Glomerular visceral epithelial cell (primary cell): Measurements from ENCODE around the gene MROH7.

Experiments
- DNase-seq: peaks from one replicate; pipeline ENCODE4 v3.0.0-alpha.2; 2016; ENCODE audit errors: extremely low spot score

MROH7 gene

DNA sequence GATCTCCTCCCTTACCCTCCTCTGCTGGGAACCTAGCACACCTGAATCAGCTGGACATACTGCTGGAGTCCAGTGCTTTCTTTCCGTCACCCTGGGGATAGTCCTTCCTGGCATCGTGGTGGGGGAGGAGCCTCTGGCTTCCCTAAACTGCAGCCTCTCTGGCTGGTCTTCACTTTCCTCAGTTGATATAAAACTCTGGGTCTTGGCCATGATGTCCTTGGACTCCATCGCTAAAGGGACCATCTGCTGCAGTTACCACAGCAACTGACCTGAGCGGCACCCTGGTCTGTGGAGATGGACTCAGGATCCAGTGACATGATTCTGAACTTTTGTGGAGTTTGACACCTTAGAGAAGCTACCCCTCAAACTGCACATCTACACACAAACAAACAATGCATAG lies 99.9 kb downstream of the MROH7 start:
- no peak for DNase-seq

DNA sequence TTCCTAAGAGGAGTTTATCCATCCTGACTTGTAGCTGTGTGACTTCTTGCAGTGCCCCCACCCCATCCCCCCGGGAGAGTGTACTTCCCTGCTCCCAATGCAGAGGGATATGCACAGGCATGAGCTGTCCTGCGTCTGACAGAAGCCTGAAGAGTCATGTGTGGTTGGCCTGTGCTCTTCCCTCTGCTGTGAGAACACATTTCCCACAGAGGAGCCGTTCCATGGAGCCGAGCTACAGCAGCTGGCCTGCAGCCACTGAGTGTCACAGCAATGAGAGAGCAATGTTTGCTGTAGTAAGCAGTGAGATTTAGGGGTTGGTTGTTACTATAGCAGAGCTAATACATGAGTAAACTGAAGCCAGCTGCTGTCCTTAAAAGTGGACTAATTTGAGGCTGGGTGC lies 100.7 kb downstream of the MROH7 start:
- DNase-seq, result no peak

DNA sequence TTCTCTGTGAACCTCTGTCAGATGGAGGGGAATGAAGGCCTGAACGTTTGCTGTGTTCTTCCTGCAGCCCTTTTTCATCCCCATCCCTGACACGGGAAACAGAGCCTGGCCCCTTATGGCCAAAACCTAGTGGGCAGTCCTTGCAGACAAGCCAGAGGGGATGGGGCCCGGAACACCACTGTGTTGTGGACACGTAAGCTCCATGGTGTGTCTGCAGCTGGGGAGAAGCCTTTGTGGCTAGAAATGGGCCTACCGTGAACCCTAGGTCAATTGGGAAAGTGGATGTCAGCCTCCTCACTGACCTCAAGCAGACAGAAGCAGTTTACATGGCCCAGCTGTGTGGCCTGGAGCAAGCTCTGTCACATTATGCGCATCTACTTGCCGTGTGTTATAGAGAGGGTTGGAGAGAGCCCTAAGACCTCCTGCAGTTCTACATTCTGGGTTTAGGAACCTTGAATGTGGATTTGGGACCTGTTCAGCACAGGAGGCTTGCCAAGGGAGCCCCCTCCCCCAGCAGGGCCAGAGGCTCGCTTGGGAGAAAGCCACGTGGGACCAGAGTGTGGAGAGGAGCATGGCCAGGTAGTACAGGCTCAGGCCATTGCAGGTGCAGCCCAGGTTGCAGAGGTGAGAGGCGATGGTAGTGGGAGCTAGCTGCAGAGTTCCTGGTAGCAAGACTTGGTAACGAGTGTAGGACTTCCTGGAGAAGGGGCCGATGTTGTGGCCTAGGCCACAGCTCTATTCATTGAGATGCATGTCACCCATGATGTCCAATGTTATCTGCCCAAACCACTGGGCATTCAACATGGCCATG lies 102.0 kb downstream of the MROH7 start:
- DNase-seq, result no peak

DNA sequence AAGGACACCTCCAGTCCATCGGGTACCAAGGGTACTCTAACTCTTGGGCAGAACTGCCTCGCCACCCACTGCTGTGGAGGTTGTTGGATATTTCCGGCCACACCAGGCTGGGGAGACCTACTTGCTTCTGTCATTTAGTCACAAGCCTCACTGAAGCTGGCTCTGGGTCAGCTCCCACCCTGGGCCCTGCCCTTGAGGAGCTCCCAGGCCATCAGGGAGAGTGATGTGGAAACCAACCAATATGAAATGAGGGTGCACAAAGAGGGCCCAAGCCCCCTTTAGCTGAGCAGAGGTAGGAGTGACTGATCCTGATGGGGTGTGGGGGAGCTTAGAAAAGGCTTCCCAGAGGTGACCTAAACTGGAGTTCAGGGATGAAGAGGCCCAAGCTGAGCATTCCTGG lies 103.1 kb downstream of the MROH7 start:
- DNase-seq, result no peak

DNA sequence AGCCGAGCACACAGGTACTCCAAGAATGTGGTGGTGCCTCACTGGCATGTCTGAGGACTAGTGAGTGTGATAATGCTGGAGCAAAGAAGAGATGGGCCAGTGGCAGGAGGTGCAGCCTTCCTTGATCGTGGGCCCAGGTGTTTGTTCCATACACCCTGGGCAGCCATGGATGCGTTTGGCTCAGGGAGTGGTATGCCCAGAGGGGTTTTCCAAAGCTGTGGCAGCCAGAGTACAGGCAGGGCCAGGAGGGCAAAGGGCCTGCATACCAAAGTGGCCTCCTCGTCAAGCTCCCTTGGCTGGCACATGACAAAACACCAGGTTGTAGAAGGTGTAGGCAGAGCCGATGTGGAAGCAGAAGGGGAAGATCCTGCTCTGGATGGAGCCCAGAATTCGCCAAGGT lies 103.7 kb downstream of the MROH7 start:
- DNase-seq, result no peak

DNA sequence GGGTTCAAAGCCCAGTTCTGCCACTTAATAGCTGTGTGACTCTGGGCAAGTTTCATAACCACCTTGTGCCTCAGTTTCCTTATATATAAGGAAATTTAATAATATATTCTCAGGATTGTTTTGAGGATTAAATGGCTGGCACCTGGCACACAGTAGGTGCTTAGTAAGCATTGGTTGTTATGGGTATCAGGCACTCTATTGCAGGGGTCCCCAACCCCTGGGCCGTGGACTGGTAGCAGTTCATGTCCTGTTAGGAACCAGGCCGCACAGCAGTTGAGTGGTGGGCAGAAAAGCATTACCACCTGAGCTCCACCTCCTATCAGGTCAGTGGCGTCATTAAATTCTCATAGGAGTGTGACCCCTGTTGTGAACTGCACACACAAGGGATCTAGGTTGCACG lies 104.3 kb downstream of the MROH7 start:
- no peak for DNase-seq

DNA sequence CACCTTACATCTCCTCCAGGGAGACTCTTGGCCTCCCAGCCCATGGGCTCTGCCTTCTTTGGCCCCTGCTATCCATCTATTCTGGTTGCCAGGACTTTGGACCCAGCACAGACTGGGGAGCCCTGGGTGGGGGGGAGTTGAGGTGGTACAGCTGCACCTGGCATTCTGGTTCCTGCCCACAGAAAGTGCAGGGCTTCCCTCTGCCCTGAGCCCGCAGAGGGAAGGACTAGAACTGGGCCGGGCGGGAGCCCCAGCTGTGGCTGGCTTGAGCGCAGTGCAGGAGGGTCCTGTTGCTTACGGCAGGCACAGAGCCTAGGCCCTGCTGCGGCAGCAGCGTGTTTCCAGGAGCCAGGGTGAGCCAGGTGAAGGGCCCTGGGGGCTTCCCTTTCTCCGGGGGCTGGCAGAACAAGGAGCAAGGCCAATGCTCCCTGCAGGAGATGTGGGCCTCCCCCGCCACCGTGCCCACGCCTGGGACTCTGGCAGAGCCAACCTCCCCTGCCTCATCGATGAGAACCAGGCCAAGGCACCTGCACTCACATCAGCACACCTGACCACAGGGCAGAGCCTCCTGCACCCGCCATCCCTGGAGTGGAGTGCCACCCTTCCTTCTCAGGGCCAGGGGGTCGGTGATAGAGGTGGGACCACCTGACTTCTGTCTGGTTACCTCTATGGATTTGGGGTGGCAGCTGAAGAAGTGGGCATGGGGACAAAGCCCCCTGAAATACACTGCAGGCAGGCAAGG lies 106.7 kb downstream of the MROH7 start:
- no peak for DNase-seq

DNA sequence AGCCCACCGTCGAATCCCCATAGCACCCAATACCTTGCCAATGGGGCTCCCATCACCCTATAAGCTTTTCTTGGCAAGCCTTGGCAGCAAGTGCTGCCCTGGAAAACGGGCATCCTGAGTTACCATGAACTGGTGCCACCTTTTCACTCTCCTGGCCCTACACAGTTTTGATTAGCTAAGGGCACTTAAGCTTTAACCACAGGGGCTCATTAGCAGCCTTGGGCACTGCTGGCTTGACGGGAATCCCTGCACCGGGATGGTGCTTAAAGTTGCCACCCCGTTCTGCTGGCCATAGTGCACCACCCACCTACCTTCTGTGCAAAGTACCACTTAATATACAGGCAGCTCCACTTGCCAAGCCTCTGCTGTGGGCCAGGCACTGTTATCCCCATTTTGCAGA lies 109.0 kb downstream of the MROH7 start:
- no peak for DNase-seq

DNA sequence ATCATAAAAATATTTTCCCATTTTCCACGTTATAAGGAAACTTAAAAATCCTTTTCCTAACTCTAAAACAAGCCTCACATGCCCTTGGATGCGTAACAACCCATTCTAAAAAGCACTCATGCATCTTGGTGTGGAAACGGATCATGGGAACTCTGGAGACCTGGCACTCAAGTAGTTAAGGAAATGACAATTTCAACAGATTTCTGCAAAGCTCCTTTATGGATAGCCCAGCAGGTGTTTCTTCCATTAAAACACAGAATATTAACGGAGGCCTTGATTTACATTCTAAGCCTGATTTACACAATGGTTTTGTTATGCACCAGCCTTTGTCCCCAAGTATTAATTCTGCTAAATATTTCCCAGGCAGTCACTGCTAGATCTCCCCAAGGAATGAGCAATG lies 109.8 kb downstream of the MROH7 start:
- DNase-seq, result no peak

DNA sequence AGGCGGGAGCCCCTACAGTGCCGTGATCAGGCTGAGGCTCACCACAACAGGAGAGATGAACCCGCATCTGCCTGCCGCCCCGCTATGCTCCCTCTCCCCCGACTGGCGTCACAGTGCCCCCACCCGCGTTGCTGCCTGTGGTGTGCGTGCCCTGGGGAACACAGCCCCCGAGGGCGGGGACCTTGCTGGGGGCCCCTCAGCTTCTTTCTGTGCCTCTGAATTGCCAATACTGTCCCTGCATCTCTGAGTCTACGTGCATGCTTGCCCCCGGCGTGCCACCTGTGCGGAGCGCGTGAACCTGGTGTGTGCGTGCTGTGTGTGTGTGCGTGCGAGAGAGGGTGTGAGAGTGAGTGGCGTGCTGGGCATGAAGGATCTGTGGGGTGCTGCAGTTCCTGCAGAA lies 112.5 kb downstream of the MROH7 start:
- no peak for DNase-seq

DNA sequence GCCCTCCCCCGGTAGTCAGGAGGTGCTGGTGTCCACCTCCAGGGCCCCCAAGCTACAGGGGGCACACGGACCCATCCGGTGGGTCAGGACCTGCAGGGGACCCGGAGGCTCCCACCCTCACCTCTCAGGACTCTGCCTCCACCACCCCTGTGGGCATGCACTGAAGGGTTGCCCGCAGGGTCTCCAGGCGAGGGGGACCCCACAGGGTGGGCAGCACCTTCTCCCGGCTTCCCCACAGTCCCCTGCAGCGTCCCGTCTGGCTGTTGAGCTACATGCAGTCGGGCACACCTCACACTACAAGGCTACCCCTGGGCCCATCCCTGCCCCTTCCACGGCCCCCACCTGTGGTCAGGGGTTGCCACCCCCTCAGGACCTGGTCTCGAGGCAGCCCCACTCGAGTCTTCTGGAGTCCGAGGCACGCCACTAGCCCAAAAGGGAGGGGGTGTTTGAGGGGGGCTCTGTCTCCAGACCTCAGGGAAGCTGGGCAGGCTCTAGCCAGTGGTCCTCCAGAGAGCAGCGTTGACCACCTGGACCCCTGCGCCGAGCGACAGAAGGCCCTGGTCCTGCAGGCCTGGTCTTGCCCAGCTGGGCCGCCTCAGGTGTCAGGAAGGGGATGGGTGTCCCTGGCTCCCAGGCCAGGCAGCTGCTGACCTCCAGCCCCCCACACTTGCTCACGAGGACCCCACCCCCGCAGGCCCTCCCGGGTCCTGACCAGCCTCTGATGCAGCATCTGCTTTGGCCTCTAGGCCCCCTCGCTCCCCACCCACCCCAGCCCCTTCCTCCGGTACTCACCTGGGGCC lies 113.1 kb downstream of the MROH7 start:
- no peak for DNase-seq

DNA sequence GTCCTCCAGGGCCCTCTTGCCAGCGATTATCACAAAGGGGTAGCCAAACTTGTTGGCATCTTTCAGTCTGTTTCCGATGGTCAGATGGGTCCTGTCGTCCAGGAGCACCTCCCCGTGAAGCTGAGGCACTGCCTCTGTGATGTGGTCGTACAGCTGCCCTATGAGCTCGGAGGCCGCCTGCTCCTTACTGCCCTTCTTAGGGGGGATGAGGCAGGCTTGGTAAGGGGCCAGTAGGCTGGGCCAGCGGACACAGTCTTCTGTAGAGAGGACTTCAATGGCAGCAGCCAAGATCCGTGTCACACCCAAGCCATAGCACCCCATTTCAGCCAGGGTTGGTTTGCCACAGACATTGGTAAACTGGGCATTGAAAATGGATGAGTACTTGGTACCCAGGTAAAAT lies 116.2 kb downstream of the MROH7 start:
- no peak for DNase-seq

DNA sequence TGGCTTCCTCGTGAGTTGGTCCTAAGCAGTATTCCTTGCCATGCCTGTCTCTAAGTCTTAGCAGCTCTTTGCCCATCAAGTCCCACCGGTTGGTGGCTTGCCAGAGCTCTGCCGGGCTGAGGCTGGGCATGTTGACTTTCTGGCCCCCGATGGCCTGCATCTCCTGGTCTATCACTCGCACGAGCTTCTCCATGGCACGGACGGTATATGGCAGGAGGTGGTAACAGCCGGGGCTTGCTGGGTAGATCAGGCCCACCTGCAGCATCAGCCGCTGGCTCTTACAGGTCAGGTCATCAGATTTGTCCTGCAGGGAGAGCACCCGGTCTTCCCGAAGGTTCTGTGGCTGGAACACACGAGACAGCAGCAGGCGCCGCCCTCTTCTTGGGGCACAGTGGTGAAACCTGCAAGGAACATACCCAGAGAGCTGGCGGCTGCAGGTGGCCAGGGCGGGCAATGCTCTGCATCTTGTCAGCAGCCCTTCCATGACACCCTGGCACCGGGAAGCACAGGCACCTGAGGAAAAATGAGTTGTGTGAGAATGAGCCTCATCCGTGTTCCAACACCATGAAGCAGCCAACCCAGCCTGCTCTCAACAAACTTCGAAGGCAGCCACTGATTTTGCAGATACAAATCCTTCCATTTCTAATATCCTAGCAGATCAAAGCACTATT lies 117.2 kb downstream of the MROH7 start:
- DNase-seq, result no peak
